M059J (cell line): ENCODE data around the gene TMF1. TPM values are rescaled to one million over a fixed set of nuclear protein-coding genes. Genes with fewer than 3 reads are reported as not detected.

Experiments
- DNase-seq: peaks from one replicate; pipeline ENCODE4 v3.0.0-alpha.2; 2012; ENCODE audit warnings: low read depth
- total RNA-seq: library from RNA; depleted of rRNA; stranded (reverse); fragments of >200 nt; shearing (Covaris generic); gene quantifications from 2 replicates; pipeline ENCODE4 v1.2.3, GENCODE V29; 2014

Gene TMF1
- total RNA-seq, 1 experiment from 2014 or later = 15.8 TPM

- DNase-seq = peak; percentile 71
These were observed 28.2 kb upstream of the TMF1 start, which contains the start of gene UBA3 for GRCh38 chr3:69080233-69080920. UBA3 (minus strand) TSS chr3:69080365; CDS start chr3:69080353, 12 bp downstream.

- DNase-seq = no peak
These were observed 27.4 kb upstream of the TMF1 start for GRCh38 chr3:69079269-69080159.

GRCh38 chr3:69072928-69073327 lies 20.8 kb upstream of the TMF1 start:
- DNase-seq = no peak

- DNase-seq = no peak
These were observed 14.0 kb upstream of the TMF1 start for GRCh38 chr3:69066121-69066520.

DNA sequence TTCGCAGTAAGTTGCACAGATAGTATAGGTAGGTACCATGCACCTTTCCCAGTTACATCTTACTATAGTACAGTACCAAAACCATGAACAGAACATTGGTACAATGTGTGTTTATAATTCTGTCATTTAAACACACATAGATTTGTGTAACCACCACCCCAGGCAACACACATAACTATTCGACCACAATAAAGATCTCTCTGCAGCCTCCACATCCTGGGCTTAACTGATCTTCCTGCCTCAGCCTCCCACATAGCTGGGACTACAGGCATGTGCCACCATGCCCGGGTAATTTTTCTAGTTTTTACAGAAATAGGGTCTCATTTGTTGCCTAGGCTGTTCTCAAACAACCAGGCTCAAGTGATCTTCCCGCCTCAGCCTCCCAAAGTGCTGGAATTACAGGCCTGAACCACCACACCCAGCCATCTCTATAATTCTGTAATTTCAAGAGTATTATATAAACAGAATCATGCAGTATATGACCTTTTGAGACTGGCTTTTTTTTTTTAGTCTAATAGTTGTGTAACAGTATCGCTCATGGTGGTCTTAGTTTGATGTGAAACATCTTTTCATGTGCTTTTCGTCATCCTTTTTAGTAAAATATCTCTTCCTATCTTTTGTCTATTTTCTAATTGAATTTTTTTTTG lies 13.3 kb upstream of the TMF1 start:
- no peak for DNase-seq

DNA sequence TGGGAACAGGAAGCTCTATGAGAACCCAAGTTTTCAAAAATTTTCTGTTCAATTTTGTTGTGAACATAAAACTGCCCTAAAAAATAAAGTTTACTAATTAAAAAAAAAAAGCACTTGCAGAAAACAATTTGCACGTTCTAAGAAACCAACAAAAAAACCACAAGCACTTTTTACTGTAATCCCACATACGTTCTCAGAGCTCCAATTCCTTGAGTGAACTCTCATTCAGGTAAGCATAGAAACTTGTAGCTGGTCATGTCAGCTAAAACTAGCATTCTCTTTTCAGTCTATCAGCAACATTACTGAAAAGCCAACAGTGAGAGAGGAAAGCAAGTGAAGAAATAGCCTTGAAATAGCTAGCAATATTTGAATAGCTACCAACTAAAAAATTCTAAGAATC lies 11.5 kb upstream of the TMF1 start:
- no peak for DNase-seq

GRCh38 chr3:69059688-69060087 lies 7.6 kb upstream of the TMF1 start:
- DNase-seq = no peak

DNA sequence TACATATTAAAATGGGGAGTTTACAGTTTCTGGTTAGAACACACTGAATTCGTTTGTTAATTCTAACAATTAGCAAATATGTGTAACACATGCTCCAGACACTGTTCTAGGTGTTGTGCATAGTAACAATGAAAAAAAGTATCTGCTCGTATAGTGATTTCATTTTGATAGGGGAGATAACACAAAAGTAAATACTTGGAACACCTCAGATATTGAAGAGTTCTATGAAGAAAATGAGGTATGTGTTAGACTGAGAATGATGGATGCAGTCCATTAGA lies 6.8 kb upstream of the TMF1 start:
- DNase-seq = no peak

GRCh38 chr3:69058180-69058946 lies 6.2 kb upstream of the TMF1 start:
- no peak for DNase-seq

DNA sequence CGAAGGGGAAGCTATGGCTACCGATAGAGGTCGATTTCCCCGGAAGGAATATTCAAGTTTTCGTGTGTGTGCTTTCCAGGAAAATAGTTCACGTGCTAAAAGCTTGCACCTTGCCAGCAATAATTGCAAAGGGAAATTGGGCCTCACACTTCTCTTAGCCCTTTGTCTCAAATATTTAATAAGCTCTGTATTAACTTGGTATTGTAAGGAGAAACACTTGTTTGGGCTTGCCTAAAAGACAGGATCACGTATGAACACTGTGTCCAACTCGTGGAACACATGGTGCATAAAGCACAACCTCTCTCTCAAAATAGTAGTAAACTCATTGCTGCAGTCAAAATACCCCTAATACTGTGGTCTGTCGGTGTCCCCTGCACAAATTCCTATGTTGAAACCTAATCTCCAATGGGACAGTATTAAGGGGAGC lies 352 bp upstream of the TMF1 start:
- DNase-seq = no peak

DNA sequence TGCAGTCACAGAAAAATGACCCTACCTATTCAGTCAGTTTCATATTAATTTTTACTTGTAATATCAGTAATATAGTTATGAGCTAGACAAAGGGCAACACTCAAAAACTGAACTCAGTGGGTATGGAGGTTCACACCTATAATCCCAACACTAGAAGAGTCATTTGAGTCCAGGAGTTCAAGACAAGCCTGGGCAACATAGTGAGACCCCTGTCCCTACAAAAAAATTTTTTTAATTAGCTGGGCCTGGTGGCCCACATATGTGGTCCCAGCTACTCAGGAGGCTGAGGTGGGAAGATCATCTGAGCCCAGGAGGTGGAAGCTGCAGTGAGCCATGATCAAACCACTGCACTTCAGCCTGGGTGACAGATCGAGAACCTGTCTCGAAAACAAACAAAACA lies 3.1 kb downstream of the TMF1 start:
- DNase-seq = no peak

DNA sequence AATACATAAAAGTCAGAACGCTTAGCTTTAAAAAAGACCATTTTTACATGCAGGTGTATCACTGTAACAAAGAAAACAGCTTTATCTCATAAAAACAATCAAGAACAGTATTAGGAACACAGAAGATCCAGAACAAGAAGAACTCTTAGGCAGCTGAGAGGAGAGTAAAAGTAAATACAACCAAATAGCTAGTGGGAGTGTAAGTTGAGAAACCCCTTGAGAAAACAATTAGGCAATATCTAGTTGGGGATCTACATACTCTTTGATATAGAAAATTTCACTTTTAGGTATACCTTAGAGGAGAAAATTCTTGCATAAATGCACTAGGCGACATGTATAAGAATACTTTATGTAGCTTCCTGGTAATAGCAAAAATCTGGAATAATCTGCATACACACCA lies 7.5 kb downstream of the TMF1 start:
- no peak for DNase-seq

- DNase-seq = peak; percentile 60
These were observed 18.7 kb downstream of the TMF1 start for GRCh38 chr3:69033470-69033869.

- no peak for DNase-seq
These were observed 19.4 kb downstream of the TMF1 start for GRCh38 chr3:69032737-69033136.

GRCh38 chr3:69032142-69032541 lies 20.0 kb downstream of the TMF1 start:
- DNase-seq = peak; percentile 52

DNA sequence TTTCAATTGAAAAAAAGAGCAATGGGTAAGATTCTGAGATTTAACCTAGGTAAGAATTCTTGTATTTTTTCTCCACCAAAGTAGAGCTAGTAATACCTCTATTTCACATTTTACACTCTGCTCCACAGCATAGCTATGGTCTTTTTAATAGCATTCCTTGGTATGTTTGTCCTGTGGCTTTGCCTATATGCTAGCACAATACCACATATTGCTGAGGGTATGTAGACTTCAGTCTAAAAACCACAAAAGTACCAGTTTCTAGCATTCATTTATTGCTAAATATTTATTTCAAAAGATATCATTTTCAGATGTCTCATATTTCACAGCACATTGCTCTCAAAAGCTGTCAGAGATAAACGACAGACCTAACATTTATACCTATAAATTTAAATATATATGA lies 20.5 kb downstream of the TMF1 start:
- DNase-seq = no peak

DNA sequence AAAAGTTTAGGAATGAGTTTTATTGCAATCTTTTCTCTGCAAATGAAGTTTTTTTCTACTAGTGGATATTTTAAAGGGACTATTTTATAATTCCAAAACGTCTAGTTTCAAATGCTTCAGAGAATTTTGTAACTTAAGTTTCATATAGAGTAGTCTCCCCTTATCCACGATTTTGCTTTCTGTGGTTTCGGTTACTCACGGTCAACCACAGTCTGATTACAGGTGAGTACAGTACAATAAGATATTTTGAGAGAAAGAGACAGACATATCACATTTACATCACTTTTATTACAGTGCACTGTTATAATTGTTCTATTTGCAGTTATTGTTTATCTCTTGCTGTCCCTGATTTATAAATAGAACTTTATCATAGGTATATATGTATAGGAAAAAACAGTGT lies 31.3 kb downstream of the TMF1 start:
- no peak for DNase-seq

DNA sequence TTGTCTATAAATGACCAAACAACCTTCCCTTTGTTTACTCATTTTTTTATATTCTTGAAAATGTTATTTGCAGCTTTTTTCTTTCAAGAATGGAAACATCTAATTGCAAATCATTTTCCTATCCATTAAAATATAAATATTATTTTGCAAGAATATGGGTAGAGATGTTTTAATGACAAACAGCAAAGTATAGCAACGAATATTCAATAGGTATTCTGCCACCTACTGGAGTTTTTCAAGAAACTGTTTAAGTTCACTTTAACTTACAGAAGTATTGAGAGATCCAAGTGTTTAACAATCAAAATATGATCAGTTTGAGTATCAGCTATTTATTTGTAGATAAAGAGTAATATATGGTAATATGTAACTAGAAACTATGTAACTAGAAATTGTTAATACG lies 31.7 kb downstream of the TMF1 start:
- no peak for DNase-seq

GRCh38 chr3:69016901-69017300 lies 35.2 kb downstream of the TMF1 start:
- no peak for DNase-seq

GRCh38 chr3:69016102-69016501 lies 36.0 kb downstream of the TMF1 start:
- no peak for DNase-seq

DNA sequence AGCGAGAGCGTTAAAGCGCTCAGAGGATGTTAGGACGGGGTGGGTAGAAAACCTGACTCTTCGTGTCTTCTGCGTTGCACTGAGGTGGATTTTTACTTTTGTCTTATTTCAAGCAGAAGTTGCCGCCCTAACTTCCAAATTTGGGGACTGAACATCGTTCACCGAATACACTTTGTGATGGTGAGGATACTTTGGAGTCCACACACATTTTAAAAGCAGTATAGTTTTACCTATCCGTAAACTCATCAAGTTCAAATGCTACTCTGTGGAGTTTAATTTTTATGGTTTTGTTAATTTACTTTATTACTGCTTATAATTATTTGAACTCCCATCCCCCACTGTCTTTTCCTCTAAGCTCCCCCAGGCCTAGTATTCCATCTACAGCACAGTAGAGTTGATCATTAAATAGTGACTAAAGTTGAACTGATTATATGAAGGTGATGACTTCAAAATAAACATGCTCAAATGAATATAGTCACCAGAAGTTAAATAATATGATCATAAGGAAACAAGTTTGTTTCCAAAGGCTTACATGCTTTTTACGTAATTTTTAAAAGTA lies 38.0 kb downstream of the TMF1 start:
- DNase-seq = no peak
